Measurements from ENCODE around the gene ARID3A. TPM values are rescaled to one million over a fixed set of nuclear protein-coding genes. Genes with fewer than 3 reads are reported as not detected.
A peak's percentile ranks its signal among the peaks of the same experiment; 100 is the strongest.

Gene ARID3A
- total RNA-seq, 1 donor from 2014 or later: 149 TPM

GRCh38 chr19:1015061-1015781 lies 89.4 kb downstream of the ARID3A start:
- TF ChIP-seq CTCF (IDR thresholded peaks at IDR 0.05; ENCODE audit: unreplicated experiment): no peak
- H3K27ac Mint-ChIP-seq: no peak overlapping the region
- DNase-seq (ENCODE audit: low spot score, unreplicated experiment): no peak
- H3K4me3 Mint-ChIP-seq (ENCODE audit: low read depth): no peak overlapping the region
- no peaks in the 10 kb centered on the region for H3K36me3 Mint-ChIP-seq (ENCODE audit: insufficient read depth)
- no peaks in the 10 kb centered on the region for H3K27me3 Mint-ChIP-seq
- no peaks in the 10 kb centered on the region for H3K9me3 Mint-ChIP-seq (ENCODE audit: low read depth)
- peaks cover 17% of the 10 kb centered on the region for H3K4me1 Mint-ChIP-seq (ENCODE audit: low read depth)

GRCh38 chr19:1015782-1016646 lies 90.2 kb downstream of the ARID3A start:
- no peak overlapping the region for H3K27ac Mint-ChIP-seq
- no peak for DNase-seq (ENCODE audit: low spot score, unreplicated experiment)
- no peak overlapping the region for H3K4me3 Mint-ChIP-seq (ENCODE audit: low read depth)
- no peaks in the 10 kb centered on the region for H3K27me3 Mint-ChIP-seq
- TF ChIP-seq CTCF (IDR thresholded peaks at IDR 0.05; ENCODE audit: unreplicated experiment): no peak
- H3K4me1 Mint-ChIP-seq (ENCODE audit: low read depth): peaks cover 17% of the 10 kb centered on the region
- H3K9me3 Mint-ChIP-seq (ENCODE audit: low read depth): no peaks in the 10 kb centered on the region
- no peaks in the 10 kb centered on the region for H3K36me3 Mint-ChIP-seq (ENCODE audit: insufficient read depth)

GRCh38 chr19:1016647-1017114 lies 90.8 kb downstream of the ARID3A start:
- H3K9me3 Mint-ChIP-seq (ENCODE audit: low read depth): no peaks in the 10 kb centered on the region
- peak overlapping the region; percentile 35 for H3K4me3 Mint-ChIP-seq (ENCODE audit: low read depth)
- no peaks in the 10 kb centered on the region for H3K36me3 Mint-ChIP-seq (ENCODE audit: insufficient read depth)
- TF ChIP-seq CTCF (IDR thresholded peaks at IDR 0.05; ENCODE audit: unreplicated experiment): no peak
- H3K27ac Mint-ChIP-seq: peak overlapping the region; percentile 62
- no peak for DNase-seq (ENCODE audit: low spot score, unreplicated experiment)
- no peaks in the 10 kb centered on the region for H3K27me3 Mint-ChIP-seq
- peaks cover 17% of the 10 kb centered on the region for H3K4me1 Mint-ChIP-seq (ENCODE audit: low read depth)

GRCh38 chr19:1017115-1017905 lies 91.5 kb downstream of the ARID3A start:
- Mint-ChIP-seq H3K36me3 (ENCODE audit: insufficient read depth) (no peaks in the 10 kb centered on the region), H3K9me3 (ENCODE audit: low read depth) (no peaks in the 10 kb centered on the region), H3K27ac (peak overlapping the region; percentile 62), H3K4me3 (ENCODE audit: low read depth) (peak overlapping the region; percentile 35), H3K27me3 (no peaks in the 10 kb centered on the region), H3K4me1 (ENCODE audit: low read depth) (peaks cover 17% of the 10 kb centered on the region)
- no peak for DNase-seq (ENCODE audit: low spot score, unreplicated experiment)
- no peak for TF ChIP-seq CTCF (IDR thresholded peaks at IDR 0.05; ENCODE audit: unreplicated experiment)

- no peaks in the 10 kb centered on the region for H3K9me3 Mint-ChIP-seq (ENCODE audit: low read depth)
- H3K4me1 Mint-ChIP-seq (ENCODE audit: low read depth): peaks cover 17% of the 10 kb centered on the region
- H3K27me3 Mint-ChIP-seq: no peaks in the 10 kb centered on the region
- DNase-seq (ENCODE audit: low spot score, unreplicated experiment): no peak
- TF ChIP-seq CTCF (IDR thresholded peaks at IDR 0.05; ENCODE audit: unreplicated experiment): no peak
- no peaks in the 10 kb centered on the region for H3K36me3 Mint-ChIP-seq (ENCODE audit: insufficient read depth)
- no peak overlapping the region for H3K4me3 Mint-ChIP-seq (ENCODE audit: low read depth)
- H3K27ac Mint-ChIP-seq: no peak overlapping the region
Measured at GRCh38 chr19:1017906-1018305, 92.1 kb downstream of the ARID3A start.
